ENCODE data around the gene CLHC1. TPM values are rescaled to one million over a fixed set of nuclear protein-coding genes. Genes with fewer than 3 reads are reported as not detected.
"Not testable (repeated sequence)": the region's sequence is repeated elsewhere in the genome, so short reads cannot be mapped to it uniquely, and the experiment has no call there.

Gene CLHC1
- total RNA-seq (ENCODE audit: low replicate concordance): 23.2 and 24.6 TPM in 2 replicates

GRCh38 chr2:55232084-55232862 lies at the start of gene CLHC1, which contains the start of gene RPS27A:
CLHC1 (minus strand) TSS chr2:55232293; CDS start chr2:55222411, 9,882 bp downstream.
RPS27A (plus strand) TSS chr2:55232688; CDS start chr2:55232825, 137 bp downstream.
- peaks cover 66% of the 10 kb centered on the region for H3K79me2 ChIP-seq (ENCODE audit: low read depth)

GRCh38 chr2:55280851-55281546 lies 48.9 kb upstream of the CLHC1 start:
- not testable (repeated sequence) for H3K27ac ChIP-seq; H2AFZ ChIP-seq (replicated peaks); H3K9me3 Mint-ChIP-seq; H3K36me3 ChIP-seq; H3K79me2 ChIP-seq (ENCODE audit: low read depth); H3K27me3 ChIP-seq; H3K9me3 ChIP-seq (ENCODE audit: low read depth); H3K27me3 Mint-ChIP-seq (ENCODE audit: insufficient read depth, low read depth); H3K27ac Mint-ChIP-seq; H3K4me3 ChIP-seq; DNase-seq (ENCODE audit: low spot score); H3K9ac ChIP-seq; H3K36me3 Mint-ChIP-seq; H4K20me1 ChIP-seq (ENCODE audit: low read depth)
- Histone ChIP-seq H3K4me2 (peak overlapping the region; percentile 70), H3K4me1 (peaks cover 18% of the 10 kb centered on the region), H3F3A (ENCODE audit: low read depth) (peaks cover 46% of the 10 kb centered on the region)
- H3K4me1 Mint-ChIP-seq: peaks cover 16% of the 10 kb centered on the region
- peak overlapping the region; percentile 59 for H3K4me3 Mint-ChIP-seq

More at GRCh38 chr2:55232084-55232862, at the start of gene CLHC1, which contains the start of gene RPS27A:
- Histone ChIP-seq H4K20me1 (ENCODE audit: low read depth) (peaks cover 39% of the 10 kb centered on the region), H3K4me1 (peaks cover 12% of the 10 kb centered on the region), H3K36me3 (peaks cover 25% of the 10 kb centered on the region), H3K27me3 (no peaks in the 10 kb centered on the region), H3K4me3 (peak within 1 kb of the TSS; percentile 88), H3K27ac (peak within 1 kb of the TSS; percentile 91), H3F3A (ENCODE audit: low read depth) (peaks cover 51% of the 10 kb centered on the region), H3K9me3 (ENCODE audit: low read depth) (no peaks in the 10 kb centered on the region), H2AFZ (replicated peaks) (peak within 1 kb of the TSS; percentile 100), H3K4me2 (peak within 1 kb of the TSS; percentile 91), H3K9ac (peak within 1 kb of the TSS; percentile 92)
- TF ChIP-seq CTCF (IDR thresholded peaks at IDR 0.05) (no peak), EZH2phosphoT487 (IDR thresholded peaks at IDR 0.05) (no peak), EZH2 (IDR thresholded peaks at IDR 0.05) (no peak)
- H3K36me3 Mint-ChIP-seq: peaks cover 31% of the 10 kb centered on the region
- no peaks in the 10 kb centered on the region for H3K27me3 Mint-ChIP-seq (ENCODE audit: insufficient read depth, low read depth)
- H3K4me3 Mint-ChIP-seq: peak within 1 kb of the TSS; percentile 99
- peaks cover 40% of the 10 kb centered on the region for H3K4me1 Mint-ChIP-seq
- H3K9me3 Mint-ChIP-seq: no peaks in the 10 kb centered on the region
- peak; percentile 95 for DNase-seq (ENCODE audit: low spot score)
- H3K27ac Mint-ChIP-seq: peak within 1 kb of the TSS; percentile 99

GRCh38 chr2:55279859-55280424 lies 47.8 kb upstream of the CLHC1 start:
- not testable (repeated sequence) for H3K36me3 ChIP-seq; H3K27ac ChIP-seq; H3K9me3 Mint-ChIP-seq; H3K79me2 ChIP-seq (ENCODE audit: low read depth); H3K27me3 Mint-ChIP-seq (ENCODE audit: insufficient read depth, low read depth); H3K27ac Mint-ChIP-seq; H2AFZ ChIP-seq (replicated peaks); H3K9ac ChIP-seq; H3K4me3 Mint-ChIP-seq; H3K9me3 ChIP-seq (ENCODE audit: low read depth); H3K27me3 ChIP-seq; H3K36me3 Mint-ChIP-seq; H4K20me1 ChIP-seq (ENCODE audit: low read depth)
- peaks cover 41% of the 10 kb centered on the region for H3F3A ChIP-seq (ENCODE audit: low read depth)
- peak; percentile 2 for DNase-seq (ENCODE audit: low spot score)
- peaks cover 18% of the 10 kb centered on the region for H3K4me1 ChIP-seq
- H3K4me1 Mint-ChIP-seq: peaks cover 16% of the 10 kb centered on the region
- peak overlapping the region; percentile 30 for H3K4me3 ChIP-seq
- peak overlapping the region; percentile 71 for H3K4me2 ChIP-seq

- H3K36me3 Mint-ChIP-seq; H3K9ac ChIP-seq; H3K27ac ChIP-seq; H3K9me3 Mint-ChIP-seq; H3K36me3 ChIP-seq; H4K20me1 ChIP-seq (ENCODE audit: low read depth); H3K27ac Mint-ChIP-seq; H3K79me2 ChIP-seq (ENCODE audit: low read depth); H3K27me3 Mint-ChIP-seq (ENCODE audit: insufficient read depth, low read depth); H3K9me3 ChIP-seq (ENCODE audit: low read depth); H3K27me3 ChIP-seq: not testable (repeated sequence)
- Histone ChIP-seq H3F3A (ENCODE audit: low read depth) (peaks cover 40% of the 10 kb centered on the region), H3K4me1 (peaks cover 18% of the 10 kb centered on the region), H3K4me3 (peak overlapping the region; percentile 30), H3K4me2 (peak overlapping the region; percentile 71), H2AFZ (replicated peaks) (peak overlapping the region; percentile 84)
- peak; percentile 48 for DNase-seq (ENCODE audit: low spot score)
- H3K4me3 Mint-ChIP-seq: peak overlapping the region; percentile 43
- H3K4me1 Mint-ChIP-seq: peaks cover 16% of the 10 kb centered on the region
These were observed 47.2 kb upstream of the CLHC1 start for GRCh38 chr2:55279214-55279835.
